DND-41 (cell line): Measurements from ENCODE around the gene DUSP5.

ENCODE experiments used
- CTCF ChIP-seq: IDR thresholded peaks from 2 replicates; pipeline ENCODE4 v1.5.1; 2012; ENCODE audit warnings: borderline replicate concordance, low read length, moderate library complexity, mild to moderate bottlenecking; ENCODE audit not compliant: poor library complexity, severe bottlenecking; ENCODE audit errors: extremely low read depth
- EZH2 ChIP-seq: IDR thresholded peaks from 3 replicates; pipeline ENCODE4 v1.6.1; 2012; ENCODE audit warnings: borderline replicate concordance, low read depth, mild to moderate bottlenecking, moderate library complexity, low read length, inconsistent platforms; ENCODE audit not compliant: severe bottlenecking

- TF ChIP-seq EZH2 = no peak
- TF ChIP-seq CTCF = no peak
These were observed 36.6 kb upstream of the DUSP5 start for GRCh38 chr10:110461088-110461487.
